NCI-H526 (cell line): ENCODE data around the gene SUDS3.

Experiments
- DNase-seq, 2 experiments: peaks; one replicate each; lab custom pipeline; 2025; lab: John Stamatoyannopoulos, UW

Gene SUDS3

GRCh38 chr12:118356809-118357256 is 19.5 kb upstream of the SUDS3 start:
- no peak for DNase-seq

GRCh38 chr12:118357257-118358007 is 18.9 kb upstream of the SUDS3 start:
- DNase-seq: no peak

GRCh38 chr12:118358008-118358359 is 18.4 kb upstream of the SUDS3 start:
- DNase-seq: no peak

- no peak for DNase-seq
Measured at GRCh38 chr12:118358612-118359540, 17.5 kb upstream of the SUDS3 start.

GRCh38 chr12:118359541-118359915 is 16.8 kb upstream of the SUDS3 start:
- no peak for DNase-seq

- DNase-seq: no peak
Measured at GRCh38 chr12:118361092-118361404, 15.3 kb upstream of the SUDS3 start.

- no peak for DNase-seq
Measured at GRCh38 chr12:118361889-118362288, 14.5 kb upstream of the SUDS3 start.

GRCh38 chr12:118368821-118369220 is 7.5 kb upstream of the SUDS3 start:
- DNase-seq: no peak

- DNase-seq: no peak
Measured at GRCh38 chr12:118370601-118371000, 5.8 kb upstream of the SUDS3 start.

- peak in 1 of 2 experiments; percentile 40 for DNase-seq
Measured at GRCh38 chr12:118371321-118372282, 4.8 kb upstream of the SUDS3 start.

- peak; percentile 97 to 99 for DNase-seq
Measured at GRCh38 chr12:118372541-118373495, 3.5 kb upstream of the SUDS3 start, which contains the start of gene TAOK3. TAOK3 (minus strand) TSS chr12:118372907; CDS start chr12:118255567, 117,340 bp downstream.

- DNase-seq: no peak
Measured at GRCh38 chr12:118373616-118374015, 2.7 kb upstream of the SUDS3 start.

- DNase-seq: no peak
Measured at GRCh38 chr12:118374126-118374725, 2.1 kb upstream of the SUDS3 start.

GRCh38 chr12:118374909-118375308 is 1.4 kb upstream of the SUDS3 start:
- no peak for DNase-seq

GRCh38 chr12:118375348-118375747 is 1.0 kb upstream of the SUDS3 start:
- DNase-seq: peak in 1 of 2 experiments; percentile 57

- DNase-seq: peak; percentile 44 to 62
Measured at GRCh38 chr12:118377021-118377883, 897 bp downstream of the SUDS3 start.

GRCh38 chr12:118377884-118378470 is 1.6 kb downstream of the SUDS3 start:
- DNase-seq: peak; percentile 43 to 73

- DNase-seq: no peak
Measured at GRCh38 chr12:118391424-118391823, 15.1 kb downstream of the SUDS3 start.

GRCh38 chr12:118391836-118392235 is 15.5 kb downstream of the SUDS3 start:
- no peak for DNase-seq
